Loucy (cell line): ENCODE measurements around the gene MSL3.

Experiments used
- H2AFZ ChIP-seq: fragments of 200-600 bp; sonication (generic); 2 replicates; pipeline ENCODE4 v1.6.0; 2016; ENCODE audit warnings: antibody characterized with exemption, mild to moderate bottlenecking, low read length, moderate library complexity
- H3F3A ChIP-seq: fragments of 200-600 bp; 2 replicates; pipeline ENCODE4 v1.6.0; 2016; ENCODE audit warnings: antibody characterized with exemption, low read depth, mild to moderate bottlenecking
- H3K27me3 ChIP-seq: fragments of 200-600 bp; sonication (generic); 2 replicates; pipeline ENCODE4 v1.6.1; 2014; ENCODE audit warnings: low read length, mild to moderate bottlenecking; ENCODE audit not compliant: insufficient read depth, poor library complexity, severe bottlenecking
- H3K36me3 ChIP-seq: fragments of 200-600 bp; sonication (generic); 2 replicates; pipeline ENCODE4 v1.6.1; 2016; ENCODE audit warnings: low read length; ENCODE audit not compliant: insufficient read depth
- H3K4me1 ChIP-seq: fragments of 200-600 bp; sonication (generic); 2 replicates; pipeline ENCODE4 v1.5.1; 2014; ENCODE audit warnings: low read length, mild to moderate bottlenecking; ENCODE audit not compliant: insufficient read depth, poor library complexity, severe bottlenecking
- H3K4me2 ChIP-seq: fragments of 200-600 bp; sonication (generic); 2 replicates; pipeline ENCODE4 v1.6.0; 2014; ENCODE audit warnings: antibody characterized with exemption, low read length, low read depth, mild to moderate bottlenecking; ENCODE audit not compliant: poor library complexity, severe bottlenecking
- H3K4me3 ChIP-seq: fragments of 200-600 bp; sonication (generic); 2 replicates; pipeline ENCODE4 v1.5.1; 2014; ENCODE audit warnings: low read length, mild to moderate bottlenecking, mixed read lengths; ENCODE audit not compliant: poor library complexity, severe bottlenecking
- H3K79me2 ChIP-seq: fragments of 200-600 bp; sonication (generic); 2 replicates; pipeline ENCODE4 v1.6.1; 2014; ENCODE audit warnings: low read length; ENCODE audit not compliant: insufficient read depth
- H3K9ac ChIP-seq: fragments of 200-600 bp; sonication (generic); 2 replicates; pipeline ENCODE4 v1.6.0; 2014; ENCODE audit warnings: mild to moderate bottlenecking, low read depth, low read length, moderate library complexity; ENCODE audit not compliant: poor library complexity, severe bottlenecking
- H3K9me2 ChIP-seq: fragments of 200-600 bp; sonication (generic); replicated peaks from 2 replicates; pipeline ENCODE4 v1.6.1; 2016; ENCODE audit warnings: low read depth, low read length, mixed read lengths
- H3K9me3 ChIP-seq: fragments of 200-600 bp; sonication (generic); 2 replicates; pipeline ENCODE4 v1.6.1; 2014; ENCODE audit warnings: mild to moderate bottlenecking, antibody characterized with exemption, low read length, low read depth; ENCODE audit not compliant: insufficient read depth
- H4K20me1 ChIP-seq: fragments of 200-600 bp; sonication (generic); 2 replicates; pipeline ENCODE4 v1.6.0; 2014; ENCODE audit warnings: antibody characterized with exemption, low read length, mild to moderate bottlenecking; ENCODE audit not compliant: insufficient read depth, poor library complexity, severe bottlenecking
- CTCF ChIP-seq: fragments of 200-600 bp; sonication (generic); conservative IDR thresholded peaks from 2 replicates; pipeline ENCODE4 v1.5.1; 2014; ENCODE audit warnings: mild to moderate bottlenecking, antibody characterized with exemption, low read length
- EZH2phosphoT487 ChIP-seq: fragments of 200-600 bp; IDR thresholded peaks from 2 replicates; pipeline ENCODE4 v1.6.1; 2018; ENCODE audit warnings: antibody characterized with exemption, mild to moderate bottlenecking, moderate library complexity, borderline replicate concordance

MSL3 gene

GRCh38 chrX:11766487-11766886 lies 8.4 kb downstream of the MSL3 start:
- no peaks in the 10 kb centered on the region for H4K20me1 ChIP-seq
- peaks cover 20% of the 10 kb centered on the region; the same call in 1 of the 2 replicates for H3K36me3 ChIP-seq
- H3K4me3 ChIP-seq = no peak overlapping the region
- no peak overlapping the region for H3K9ac ChIP-seq
- H3K4me1 ChIP-seq = no peaks in the 10 kb centered on the region
- no peaks in the 10 kb centered on the region for H3K9me2 ChIP-seq
- H3K79me2 ChIP-seq = 0 out of 2 replicates have a peak, but pooled peaks cover under 1% of the 10 kb centered on the region
- no peaks in the 10 kb centered on the region for H3F3A ChIP-seq
- no peaks in the 10 kb centered on the region for H3K27me3 ChIP-seq
- TF ChIP-seq CTCF (no peak), EZH2phosphoT487 (no peak)
- no peaks in the 10 kb centered on the region for H3K9me3 ChIP-seq
- H2AFZ ChIP-seq = no peak overlapping the region
- no peak overlapping the region for H3K4me2 ChIP-seq

- H3K4me1 ChIP-seq = no peaks in the 10 kb centered on the region
- H3F3A ChIP-seq = no peaks in the 10 kb centered on the region
- H3K27me3 ChIP-seq = no peaks in the 10 kb centered on the region
- H3K36me3 ChIP-seq = peaks cover 11% of the 10 kb centered on the region; the same call in 1 of the 2 replicates
- no peaks in the 10 kb centered on the region for H3K9me3 ChIP-seq
- H3K9ac ChIP-seq = no peak overlapping the region
- H3K4me2 ChIP-seq = no peak overlapping the region
- no peak overlapping the region for H3K4me3 ChIP-seq
- TF ChIP-seq EZH2phosphoT487 = no peak
- H3K9me2 ChIP-seq = no peaks in the 10 kb centered on the region
- H4K20me1 ChIP-seq = no peaks in the 10 kb centered on the region
- H2AFZ ChIP-seq = no peak overlapping the region
- H3K79me2 ChIP-seq = no peaks in the 10 kb centered on the region
Measured at GRCh38 chrX:11768039-11768438, 10.0 kb downstream of the MSL3 start.

GRCh38 chrX:11770320-11770719 lies 12.3 kb downstream of the MSL3 start:
- Histone ChIP-seq H4K20me1 (no peaks in the 10 kb centered on the region), H3K79me2 (no peaks in the 10 kb centered on the region), H3K36me3 (peaks cover 3% of the 10 kb centered on the region; the same call in 1 of the 2 replicates), H3K4me2 (no peak overlapping the region), H3F3A (no peaks in the 10 kb centered on the region), H2AFZ (no peak overlapping the region), H3K4me3 (no peak overlapping the region), H3K9ac (no peak overlapping the region), H3K4me1 (no peaks in the 10 kb centered on the region), H3K9me2 (no peaks in the 10 kb centered on the region), H3K9me3 (no peaks in the 10 kb centered on the region), H3K27me3 (no peaks in the 10 kb centered on the region)
- TF ChIP-seq EZH2phosphoT487 (no peak), CTCF (peak; percentile 69)

- Histone ChIP-seq H3K4me2 (no peak overlapping the region), H2AFZ (no peak overlapping the region), H3K79me2 (no peaks in the 10 kb centered on the region), H3K9me3 (no peaks in the 10 kb centered on the region), H4K20me1 (no peaks in the 10 kb centered on the region), H3K4me1 (no peaks in the 10 kb centered on the region), H3K27me3 (no peaks in the 10 kb centered on the region), H3K9me2 (no peaks in the 10 kb centered on the region), H3K4me3 (no peak overlapping the region), H3F3A (no peaks in the 10 kb centered on the region), H3K36me3 (no peaks in the 10 kb centered on the region), H3K9ac (no peak overlapping the region)
- TF ChIP-seq EZH2phosphoT487 = no peak
- no peak for TF ChIP-seq CTCF
Measured at GRCh38 chrX:11778230-11778629, 20.2 kb downstream of the MSL3 start.
